HepG2 (cell line): Measurements from ENCODE around the gene SLU7. TPM values are rescaled to one million over a fixed set of nuclear protein-coding genes. Genes with fewer than 3 reads are reported as not detected.

Source experiments
- AGO1 ChIP-seq: fragments of 200-400 bp; formaldehyde crosslinking; IDR thresholded peaks from 2 replicates; pipeline ENCODE4 v1.6.1; 2017; ENCODE audit warnings: mild to moderate bottlenecking, low read depth, low read length, moderate library complexity; ENCODE audit not compliant: poor library complexity, severe bottlenecking
- MAFK ChIP-seq, 2 experiments: IDR thresholded peaks in 1 of 2; conservative IDR thresholded peaks in 1 of 2; 2 replicates each; pipeline ENCODE4 v1.6.1; 2011; ENCODE audit warnings: improper control_type of control experiment in 2 of 2, low read length in 2 of 2
- PRDM10 ChIP-seq: sonication (generic); formaldehyde crosslinking; IDR thresholded peaks from 2 replicates; pipeline ENCODE4 v1.4.0; 2020; ENCODE audit warnings: low read depth, missing genetic modification reagents
- RFXANK ChIP-seq: IDR thresholded peaks from 2 replicates; pipeline ENCODE4 v1.6.1; 2016
- SAP130 ChIP-seq: IDR thresholded peaks from 2 replicates; pipeline ENCODE4 v1.6.1; 2016; ENCODE audit warnings: low read depth
- SCMH1 ChIP-seq: sonication (generic); formaldehyde crosslinking; IDR thresholded peaks from 2 replicates; pipeline ENCODE4 v1.9.0; 2021; ENCODE audit warnings: missing genetic modification reagents, mild to moderate bottlenecking, borderline replicate concordance
- SPEN ChIP-seq: sonication (generic); formaldehyde crosslinking; IDR thresholded peaks from 2 replicates; pipeline ENCODE4 v1.5.1; 2020; ENCODE audit warnings: low read depth, mild to moderate bottlenecking, missing genetic modification reagents
- TRAFD1 ChIP-seq: sonication (generic); formaldehyde crosslinking; IDR thresholded peaks from 2 replicates; pipeline ENCODE4 v1.5.1; 2020; ENCODE audit warnings: missing genetic modification reagents, mild to moderate bottlenecking, borderline replicate concordance
- ZBTB4 ChIP-seq: sonication (generic); formaldehyde crosslinking; IDR thresholded peaks from 2 replicates; pipeline ENCODE4 v1.4.0; 2020; ENCODE audit warnings: missing genetic modification reagents, mild to moderate bottlenecking, borderline replicate concordance
- ZNF281 ChIP-seq: sonication (generic); formaldehyde crosslinking; IDR thresholded peaks from 2 replicates; pipeline ENCODE4 v1.4.0; 2020; ENCODE audit warnings: missing genetic modification reagents, borderline replicate concordance
- ZNF569 ChIP-seq: sonication (generic); formaldehyde crosslinking; IDR thresholded peaks from 2 replicates; pipeline ENCODE4 v1.5.0; 2020; ENCODE audit warnings: mild to moderate bottlenecking, missing genetic modification reagents, moderate library complexity, borderline replicate concordance
- ZNF710 ChIP-seq: sonication (generic); formaldehyde crosslinking; IDR thresholded peaks from 2 replicates; pipeline ENCODE4 v1.5.0; 2020; ENCODE audit warnings: mild to moderate bottlenecking, missing genetic modification reagents, borderline replicate concordance
- ZNF878 ChIP-seq: sonication (generic); formaldehyde crosslinking; IDR thresholded peaks from 2 replicates; pipeline ENCODE4 v1.8.1; 2023; ENCODE audit warnings: mild to moderate bottlenecking, missing genetic modification reagents, moderate library complexity
- polyA plus RNA-seq, 8 experiments: library from polyadenylated mRNA; depleted of rRNA in 3 of 8; stranded (reverse) in 7 of 8; unstranded in 1 of 8; fragments of >200 nt; fragmentation: Illumina TruSeq in 4 of 8; extraction: Trizol in 4 of 8; gene quantifications; 2 replicates each; pipeline versions ENCODE4 v1.2.1 to v1.2.3, GENCODE V29; 2011 to 2016; ENCODE audit warnings: low read depth in 4 of 8, missing spikeins in 1 of 8, mixed read lengths in 1 of 8; ENCODE audit not compliant: insufficient read depth in 1 of 8
- total RNA-seq, 5 experiments: library from RNA; depleted of rRNA; stranded (reverse); fragments of >200 nt; fragmentation: Illumina TruSeq; extraction: Trizol; gene quantifications; 2 replicates each; pipeline ENCODE4 v1.2.3, GENCODE V29; 2016; ENCODE audit warnings: low read depth in 1 of 5

SLU7 gene
- total and polyA plus RNA-seq, 2 of the 13 experiments (the other 11 are each of a cell fraction or from before 2014, with no cell fraction given): 24.0 to 39.2 TPM

- TF ChIP-seq ZNF878 (CRISPR knock-in tag): no peak
- no peak for TF ChIP-seq ZNF569 (CRISPR knock-in tag)
- TF ChIP-seq TRAFD1 (CRISPR knock-in tag): no peak
- TF ChIP-seq MAFK (conservative IDR thresholded peaks at IDR 0.05 in 1 of 2, IDR thresholded peaks at IDR 0.05 in 1 of 2; ENCODE audit: low read length in 2 of 2): no peak
- TF ChIP-seq SPEN: peak; percentile 57; the same call in 1 of the 2 replicates
- peak; percentile 60 for TF ChIP-seq PRDM10 (CRISPR knock-in tag)
- TF ChIP-seq SAP130 (CRISPR knock-in tag): peak; percentile 87
- TF ChIP-seq RFXANK (CRISPR knock-in tag): peak; percentile 53; the same call in 1 of the 2 replicates
- TF ChIP-seq SCMH1: no peak
- TF ChIP-seq ZNF710 (CRISPR knock-in tag): peak; percentile 71
- 0 out of 2 replicates have a peak, but pooled peaks have one; percentile 10 for TF ChIP-seq ZNF281
- no peak for TF ChIP-seq AGO1
- no peak; the same call in 1 of the 2 replicates for TF ChIP-seq ZBTB4
These were observed 48.9 kb upstream of the SLU7 start (continued) for GRCh38 chr5:160467555-160468362.
